ENCODE measurements around the gene INSRR. TPM values are rescaled to one million over a fixed set of nuclear protein-coding genes. Genes with fewer than 3 reads are reported as not detected.

The INSRR gene
- total and polyA plus RNA-seq, 4 donors, result 0.01 TPM; not detected in 3

DNA sequence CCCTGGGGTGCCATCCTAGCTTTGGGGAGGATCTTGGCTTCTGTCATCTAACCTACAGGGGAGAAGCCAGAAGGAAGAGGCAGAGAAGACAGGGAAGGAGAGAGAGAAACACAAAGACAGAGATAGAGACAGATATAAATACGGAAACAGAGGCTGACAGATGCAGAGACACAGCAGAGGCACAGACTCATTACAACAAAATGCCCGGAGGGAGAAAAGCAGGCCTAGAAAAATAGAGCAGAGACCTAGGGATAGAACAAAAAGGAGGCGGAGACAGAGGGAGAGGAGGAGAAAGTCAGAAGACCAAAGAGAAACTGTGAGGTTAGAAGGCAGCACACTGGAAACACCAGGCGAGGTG, 36.5 kb upstream of the INSRR start (continued):
- TF ChIP-seq, protein P1, sequence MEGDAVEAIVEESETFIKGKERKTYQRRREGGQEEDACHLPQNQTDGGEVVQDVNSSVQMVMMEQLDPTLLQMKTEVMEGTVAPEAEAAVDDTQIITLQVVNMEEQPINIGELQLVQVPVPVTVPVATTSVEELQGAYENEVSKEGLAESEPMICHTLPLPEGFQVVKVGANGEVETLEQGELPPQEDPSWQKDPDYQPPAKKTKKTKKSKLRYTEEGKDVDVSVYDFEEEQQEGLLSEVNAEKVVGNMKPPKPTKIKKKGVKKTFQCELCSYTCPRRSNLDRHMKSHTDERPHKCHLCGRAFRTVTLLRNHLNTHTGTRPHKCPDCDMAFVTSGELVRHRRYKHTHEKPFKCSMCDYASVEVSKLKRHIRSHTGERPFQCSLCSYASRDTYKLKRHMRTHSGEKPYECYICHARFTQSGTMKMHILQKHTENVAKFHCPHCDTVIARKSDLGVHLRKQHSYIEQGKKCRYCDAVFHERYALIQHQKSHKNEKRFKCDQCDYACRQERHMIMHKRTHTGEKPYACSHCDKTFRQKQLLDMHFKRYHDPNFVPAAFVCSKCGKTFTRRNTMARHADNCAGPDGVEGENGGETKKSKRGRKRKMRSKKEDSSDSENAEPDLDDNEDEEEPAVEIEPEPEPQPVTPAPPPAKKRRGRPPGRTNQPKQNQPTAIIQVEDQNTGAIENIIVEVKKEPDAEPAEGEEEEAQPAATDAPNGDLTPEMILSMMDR (IDR thresholded peaks at IDR 0.05; ENCODE audit: low read depth, low read length, missing input control), result no peak
- TF ChIP-seq, protein P2, sequence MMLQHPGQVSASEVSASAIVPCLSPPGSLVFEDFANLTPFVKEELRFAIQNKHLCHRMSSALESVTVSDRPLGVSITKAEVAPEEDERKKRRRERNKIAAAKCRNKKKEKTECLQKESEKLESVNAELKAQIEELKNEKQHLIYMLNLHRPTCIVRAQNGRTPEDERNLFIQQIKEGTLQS (IDR thresholded peaks at IDR 0.05), result no peak
- no peak for TF ChIP-seq RXRA (IDR thresholded peaks at IDR 0.05)

DNA sequence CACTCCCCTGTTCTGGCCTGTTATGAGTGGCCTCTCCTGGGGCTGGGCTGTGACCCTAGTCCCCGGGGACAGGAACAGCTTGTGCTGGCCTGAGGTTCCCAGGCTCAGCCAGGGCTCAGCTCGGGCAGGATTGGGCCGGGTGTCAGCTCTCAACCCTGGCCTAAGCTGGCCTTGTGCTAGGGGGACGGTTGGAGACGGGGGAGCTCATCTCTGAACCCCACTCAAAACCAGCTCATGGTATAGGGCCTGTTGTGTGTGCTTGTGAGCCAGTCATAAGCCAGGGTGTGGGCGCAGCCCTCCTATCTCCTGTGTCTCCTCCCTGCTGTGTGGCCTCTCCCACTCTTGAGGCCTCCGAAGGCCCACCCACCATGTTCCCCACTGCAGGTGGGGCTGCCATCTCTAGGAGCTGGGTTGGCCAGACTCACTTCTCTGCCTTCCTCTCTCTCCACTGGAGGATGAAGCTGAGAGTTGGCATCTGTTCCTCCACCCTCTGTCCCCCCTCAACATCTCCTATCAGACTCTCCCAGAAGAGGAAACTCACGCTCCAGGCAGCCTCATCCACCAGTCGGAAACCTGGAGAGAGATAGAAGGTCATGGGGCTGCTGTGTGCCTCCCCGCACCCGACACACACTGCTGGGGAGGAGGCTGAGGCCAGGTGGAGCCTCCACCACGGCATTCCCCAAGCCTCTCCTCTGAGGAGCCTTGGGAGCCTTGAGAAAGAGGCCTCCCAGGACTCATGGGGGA, 36.0 kb upstream of the INSRR start:
- TF ChIP-seq SP1 (IDR thresholded peaks at IDR 0.05) (peak; percentile 15), RXRA (IDR thresholded peaks at IDR 0.05) (peak in 1 of 2 donors; percentile 17), YY1 (IDR thresholded peaks at IDR 0.05) (no peak), NR2F2 (IDR thresholded peaks at IDR 0.05) (peak; percentile 76)
- no peaks in the 10 kb centered on the region for H3K36me3 ChIP-seq (ENCODE audit: control insufficient read depth in 4 of 4, insufficient read depth in 3 of 4, low read depth in 1 of 4, low read length in 3 of 4)
- H3K9me3 ChIP-seq (ENCODE audit: control insufficient read depth in 4 of 4, low read length in 3 of 4), result no peaks in the 10 kb centered on the region
- WGBS, result 69% methylated on average over 12 of the region's 12 CpGs
- peaks cover 0 to 27% (median 9%) of the 10 kb centered on the region in 4 donors for H3K4me1 ChIP-seq (ENCODE audit: control insufficient read depth in 4 of 4, insufficient read depth in 4 of 4, low read length in 3 of 4)
- DNase-seq (ENCODE audit: low spot score), result peak; percentile 76
- peak overlapping the region; percentile 22 to 75 for H3K27ac ChIP-seq (ENCODE audit: low read depth in 1 of 2, low read length in 2 of 2)
- H3K9ac ChIP-seq (ENCODE audit: low read depth in 1 of 2, low read length in 2 of 2), result no peak overlapping the region
- peak overlapping the region in 1 of 3 donors; percentile 42 for H3K4me3 ChIP-seq (ENCODE audit: low read depth in 1 of 3, low read length in 3 of 3)
- peaks cover 0 to 4% (median 2%) of the 10 kb centered on the region in 4 donors for H3K27me3 ChIP-seq (ENCODE audit: control insufficient read depth in 4 of 4, insufficient read depth in 4 of 4, low read length in 3 of 4)

DNA sequence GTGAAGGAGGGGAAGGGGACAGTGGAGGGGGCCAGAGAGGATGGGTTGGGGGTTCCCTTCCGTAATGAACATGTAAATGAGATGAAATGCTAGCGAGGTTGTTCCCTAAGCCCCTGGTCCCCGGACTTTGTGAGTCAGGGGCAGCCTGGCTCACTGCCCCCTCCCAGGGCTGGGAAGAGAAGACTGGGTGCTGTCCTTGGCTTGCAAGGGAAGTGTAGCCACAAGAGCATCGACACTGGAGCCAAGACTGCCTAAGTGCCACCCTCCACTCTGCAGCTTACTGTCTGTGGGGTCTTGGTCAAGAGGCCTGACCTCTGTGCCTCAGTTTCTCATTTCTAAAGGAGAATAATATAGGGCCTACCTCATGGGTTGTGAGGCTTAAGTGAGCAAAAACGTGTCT, 35.1 kb upstream of the INSRR start:
- WGBS, result 23% methylated on average over 5 of the region's 5 CpGs
- no peaks in the 10 kb centered on the region for H3K36me3 ChIP-seq (ENCODE audit: control insufficient read depth in 4 of 4, insufficient read depth in 3 of 4, low read depth in 1 of 4, low read length in 3 of 4)
- no peak for TF ChIP-seq YY1 (IDR thresholded peaks at IDR 0.05)
- no peak for TF ChIP-seq RAD21 (IDR thresholded peaks at IDR 0.05)
- TF ChIP-seq, protein P3, sequence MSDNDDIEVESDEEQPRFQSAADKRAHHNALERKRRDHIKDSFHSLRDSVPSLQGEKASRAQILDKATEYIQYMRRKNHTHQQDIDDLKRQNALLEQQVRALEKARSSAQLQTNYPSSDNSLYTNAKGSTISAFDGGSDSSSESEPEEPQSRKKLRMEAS (IDR thresholded peaks at IDR 0.05), result no peak
- TF ChIP-seq, protein P2 (IDR thresholded peaks at IDR 0.05), result no peak
- no peak for TF ChIP-seq GABPA (IDR thresholded peaks at IDR 0.05 in 1 of 2, conservative IDR thresholded peaks at IDR 0.05 in 1 of 2)
- TF ChIP-seq FOXA1 (IDR thresholded peaks at IDR 0.05), result no peak
- TF ChIP-seq, protein P4, sequence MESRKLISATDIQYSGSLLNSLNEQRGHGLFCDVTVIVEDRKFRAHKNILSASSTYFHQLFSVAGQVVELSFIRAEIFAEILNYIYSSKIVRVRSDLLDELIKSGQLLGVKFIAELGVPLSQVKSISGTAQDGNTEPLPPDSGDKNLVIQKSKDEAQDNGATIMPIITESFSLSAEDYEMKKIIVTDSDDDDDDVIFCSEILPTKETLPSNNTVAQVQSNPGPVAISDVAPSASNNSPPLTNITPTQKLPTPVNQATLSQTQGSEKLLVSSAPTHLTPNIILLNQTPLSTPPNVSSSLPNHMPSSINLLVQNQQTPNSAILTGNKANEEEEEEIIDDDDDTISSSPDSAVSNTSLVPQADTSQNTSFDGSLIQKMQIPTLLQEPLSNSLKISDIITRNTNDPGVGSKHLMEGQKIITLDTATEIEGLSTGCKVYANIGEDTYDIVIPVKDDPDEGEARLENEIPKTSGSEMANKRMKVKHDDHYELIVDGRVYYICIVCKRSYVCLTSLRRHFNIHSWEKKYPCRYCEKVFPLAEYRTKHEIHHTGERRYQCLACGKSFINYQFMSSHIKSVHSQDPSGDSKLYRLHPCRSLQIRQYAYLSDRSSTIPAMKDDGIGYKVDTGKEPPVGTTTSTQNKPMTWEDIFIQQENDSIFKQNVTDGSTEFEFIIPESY (IDR thresholded peaks at IDR 0.05), result no peak
- TF ChIP-seq TAF1 (conservative IDR thresholded peaks at IDR 0.05), result no peak
- peaks cover 0 to 4% (median 2%) of the 10 kb centered on the region in 4 donors for H3K27me3 ChIP-seq (ENCODE audit: control insufficient read depth in 4 of 4, insufficient read depth in 4 of 4, low read length in 3 of 4)
- peak overlapping the region in 1 of 2 donors; percentile 58 for H3K9ac ChIP-seq (ENCODE audit: low read depth in 1 of 2, low read length in 2 of 2)
- peak overlapping the region; percentile 22 to 75 for H3K27ac ChIP-seq (ENCODE audit: low read depth in 1 of 2, low read length in 2 of 2)
- peaks cover 0 to 18% (median 9%) of the 10 kb centered on the region in 4 donors for H3K4me1 ChIP-seq (ENCODE audit: control insufficient read depth in 4 of 4, insufficient read depth in 4 of 4, low read length in 3 of 4)
- H3K9me3 ChIP-seq (ENCODE audit: control insufficient read depth in 4 of 4, low read length in 3 of 4), result no peaks in the 10 kb centered on the region
- peak overlapping the region in 2 of 3 donors; percentile 21 to 42 for H3K4me3 ChIP-seq (ENCODE audit: low read depth in 1 of 3, low read length in 3 of 3)
- DNase-seq (ENCODE audit: low spot score), result no peak
